NCI-H187 treated with DMSO at 0.1 percent for 48 hours (cell line): ENCODE measurements around the gene IRF5.
"Not testable (repeated sequence)": the region's sequence is repeated elsewhere in the genome, so short reads cannot be mapped to it uniquely, and the experiment has no call there.

ENCODE experiments used
- DNase-seq: peaks from one replicate; lab custom pipeline; 2025; lab: John Stamatoyannopoulos, UW

Gene IRF5

GRCh38 chr7:128959296-128959695 is 21.6 kb downstream of the IRF5 start:
- DNase-seq, result no peak

- no peak for DNase-seq
Measured at GRCh38 chr7:128961030-128961659, 23.4 kb downstream of the IRF5 start.

GRCh38 chr7:128962899-128963298 is 25.2 kb downstream of the IRF5 start:
- no peak for DNase-seq

- no peak for DNase-seq
Measured at GRCh38 chr7:128963327-128963757, 25.6 kb downstream of the IRF5 start.

- DNase-seq, result no peak
Measured at GRCh38 chr7:128968624-128969023, 30.9 kb downstream of the IRF5 start.

DNA sequence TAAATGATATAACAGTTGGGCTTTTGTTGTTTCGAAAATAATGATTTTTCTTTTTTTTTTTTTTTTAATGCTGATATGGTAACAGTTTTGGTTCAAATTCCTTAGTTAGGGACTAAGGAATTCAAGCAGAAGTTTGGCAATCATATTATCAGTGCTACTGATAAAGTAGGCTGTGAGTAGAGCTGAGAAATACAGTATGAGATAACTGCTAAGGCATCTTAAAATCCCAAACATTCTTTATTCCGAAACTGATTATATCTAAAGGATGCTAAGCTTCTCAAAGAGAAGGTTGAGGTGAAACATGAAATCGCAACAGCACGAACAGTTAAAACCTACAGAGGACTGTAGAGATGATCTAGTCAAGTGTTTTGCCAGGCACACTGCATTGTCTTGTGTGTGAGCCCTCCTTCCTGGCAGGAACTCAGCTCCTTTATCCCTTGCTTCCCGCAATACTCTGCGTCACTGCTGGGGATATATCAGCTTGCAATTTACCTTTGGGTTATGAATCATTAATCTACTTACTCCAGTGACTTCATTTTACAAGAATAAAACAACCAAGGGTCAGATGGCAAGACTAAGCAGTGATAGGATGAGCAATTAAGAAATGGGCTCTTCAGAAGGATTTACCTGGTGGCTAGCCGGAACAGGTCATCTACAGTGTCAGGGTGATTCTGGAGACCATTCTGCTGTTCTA is 36.7 kb downstream of the IRF5 start:
- no peak for DNase-seq

DNA sequence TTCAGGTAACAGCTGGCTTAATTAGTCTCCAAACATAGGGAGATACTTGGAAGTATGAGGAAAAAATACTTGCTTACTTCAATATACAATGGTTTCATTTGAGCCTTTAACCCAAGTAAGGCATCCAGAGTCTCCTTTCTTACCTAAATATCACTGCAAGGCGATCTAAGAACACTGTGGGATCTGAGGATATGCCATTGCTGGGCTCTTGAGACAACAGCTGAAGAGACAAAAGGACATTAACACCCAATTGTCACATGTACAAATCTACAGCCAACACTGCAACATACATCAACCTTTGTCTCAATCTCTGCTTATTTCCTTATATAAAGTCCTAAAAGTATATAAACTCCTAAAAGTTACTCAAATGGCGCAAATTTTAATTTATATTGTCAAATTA is 44.4 kb downstream of the IRF5 start:
- DNase-seq, result no peak

GRCh38 chr7:128985660-128986059 is 47.9 kb downstream of the IRF5 start:
- no peak for DNase-seq

GRCh38 chr7:128986609-128987008 is 48.9 kb downstream of the IRF5 start:
- no peak for DNase-seq

GRCh38 chr7:128988372-128988771 is 50.6 kb downstream of the IRF5 start:
- DNase-seq, result no peak

GRCh38 chr7:128989961-128990360 is 52.2 kb downstream of the IRF5 start:
- DNase-seq, result no peak

DNA sequence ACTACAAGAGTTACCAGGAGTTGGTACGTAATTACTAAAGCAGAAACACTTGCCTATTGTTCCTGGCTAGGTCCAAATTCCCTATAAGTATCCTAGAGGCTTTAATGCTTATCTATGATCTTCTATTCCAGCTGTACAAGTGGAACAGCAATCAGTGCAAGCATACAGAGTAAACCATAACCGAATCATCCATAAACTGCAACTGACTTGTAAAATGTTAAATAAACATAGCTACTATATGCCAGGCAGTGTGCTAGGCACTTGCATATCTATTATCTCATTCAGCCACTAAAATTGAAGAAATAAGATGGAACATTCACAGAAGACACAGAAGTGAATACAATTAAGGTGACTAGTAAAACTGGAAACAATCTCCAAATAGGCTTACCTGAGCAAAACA is 55.7 kb downstream of the IRF5 start:
- DNase-seq, result no peak

DNA sequence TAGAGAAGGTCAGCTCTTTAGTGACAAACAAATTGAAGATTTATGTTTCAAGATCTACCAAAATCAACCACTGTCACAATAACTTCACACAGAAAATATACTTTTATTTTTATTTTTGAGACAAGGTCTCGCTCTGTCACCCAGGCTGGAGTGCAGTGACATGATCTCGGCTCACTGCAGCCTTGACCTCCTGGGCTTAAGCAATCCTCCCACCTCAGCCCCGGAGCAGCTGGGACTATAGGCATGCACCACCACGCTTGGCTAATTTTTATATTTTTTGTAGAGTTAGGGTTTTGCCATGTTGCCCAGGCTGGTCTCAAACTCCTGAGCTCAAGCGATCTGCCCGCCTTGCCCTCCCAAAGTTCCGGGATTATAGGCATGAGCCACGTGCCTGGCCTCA is 56.8 kb downstream of the IRF5 start:
- not testable (repeated sequence) for DNase-seq

DNA sequence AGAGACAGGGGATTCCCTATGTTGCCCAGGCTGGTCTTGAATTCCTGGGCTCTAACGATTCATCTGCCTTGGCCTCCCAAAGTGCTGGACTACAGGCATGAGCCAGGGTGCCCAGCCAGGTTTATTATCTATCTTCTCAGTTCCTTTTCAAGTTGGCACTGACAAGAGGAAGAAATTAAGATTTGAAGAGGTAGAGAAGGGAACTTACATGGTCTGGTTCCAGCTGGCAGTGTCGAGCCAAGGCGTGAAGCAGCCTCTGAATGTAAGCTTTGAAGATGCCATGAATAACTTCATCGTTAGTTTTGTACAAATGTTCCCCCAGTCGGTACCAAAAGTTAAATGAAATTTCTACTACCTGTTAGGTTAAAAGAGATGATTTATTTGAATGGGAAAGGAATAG is 59.5 kb downstream of the IRF5 start:
- no peak for DNase-seq
